Measurements from ENCODE around the gene PDRG1. TPM values are rescaled to one million over a fixed set of nuclear protein-coding genes. Genes with fewer than 3 reads are reported as not detected.
"Not testable (repeated sequence)": the region's sequence is repeated elsewhere in the genome, so short reads cannot be mapped to it uniquely, and the experiment has no call there.

Gene PDRG1
- total RNA-seq, 4 donors from 2014 or later, result 1.2 to 109 (median 9.5) TPM

- intact Hi-C loops (cut with DNase I; ENCODE audit: low total_unique reads), result no loop called here
- no peak for DNase-seq
- Histone ChIP-seq H3K36me3 (no peaks in the 10 kb centered on the region), H3K9me3 (no peaks in the 10 kb centered on the region), H3K27me3 (no peaks in the 10 kb centered on the region), H3K4me3 (no peak overlapping the region), H3K4me1 (no peaks in the 10 kb centered on the region), H3K27ac (no peak overlapping the region)
- TF ChIP-seq, protein P1, sequence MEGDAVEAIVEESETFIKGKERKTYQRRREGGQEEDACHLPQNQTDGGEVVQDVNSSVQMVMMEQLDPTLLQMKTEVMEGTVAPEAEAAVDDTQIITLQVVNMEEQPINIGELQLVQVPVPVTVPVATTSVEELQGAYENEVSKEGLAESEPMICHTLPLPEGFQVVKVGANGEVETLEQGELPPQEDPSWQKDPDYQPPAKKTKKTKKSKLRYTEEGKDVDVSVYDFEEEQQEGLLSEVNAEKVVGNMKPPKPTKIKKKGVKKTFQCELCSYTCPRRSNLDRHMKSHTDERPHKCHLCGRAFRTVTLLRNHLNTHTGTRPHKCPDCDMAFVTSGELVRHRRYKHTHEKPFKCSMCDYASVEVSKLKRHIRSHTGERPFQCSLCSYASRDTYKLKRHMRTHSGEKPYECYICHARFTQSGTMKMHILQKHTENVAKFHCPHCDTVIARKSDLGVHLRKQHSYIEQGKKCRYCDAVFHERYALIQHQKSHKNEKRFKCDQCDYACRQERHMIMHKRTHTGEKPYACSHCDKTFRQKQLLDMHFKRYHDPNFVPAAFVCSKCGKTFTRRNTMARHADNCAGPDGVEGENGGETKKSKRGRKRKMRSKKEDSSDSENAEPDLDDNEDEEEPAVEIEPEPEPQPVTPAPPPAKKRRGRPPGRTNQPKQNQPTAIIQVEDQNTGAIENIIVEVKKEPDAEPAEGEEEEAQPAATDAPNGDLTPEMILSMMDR (IDR thresholded peaks at IDR 0.05), result no peak
- TF ChIP-seq POLR2A (IDR thresholded peaks at IDR 0.05), result no peak
Measured at GRCh38 chr20:31922588-31922987, 29.3 kb downstream of the PDRG1 start.

DNA sequence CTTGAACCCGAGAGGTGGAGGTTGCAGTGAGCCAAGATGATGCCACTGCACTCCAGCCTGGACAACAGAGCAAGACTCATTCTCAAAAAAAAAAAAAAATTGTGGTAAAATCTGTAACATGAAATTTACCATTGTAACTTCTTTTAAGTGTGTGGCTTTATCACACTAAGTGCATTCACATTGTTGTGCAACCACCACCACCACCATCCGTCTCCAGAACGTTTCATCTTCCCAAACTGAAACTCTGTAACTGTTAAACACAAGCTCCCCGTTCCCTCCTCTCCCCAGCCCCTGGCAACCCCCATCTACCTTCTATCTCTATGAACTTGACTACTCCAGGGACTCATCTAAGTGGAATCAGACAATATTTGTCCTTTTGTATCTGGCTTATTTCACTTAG is 29.7 kb downstream of the PDRG1 start:
- no peaks in the 10 kb centered on the region for H3K36me3 ChIP-seq
- H3K4me3 ChIP-seq, result no peak overlapping the region
- no peaks in the 10 kb centered on the region for H3K4me1 ChIP-seq
- intact Hi-C loops (cut with DNase I; ENCODE audit: low total_unique reads), result no loop called here
- no peak overlapping the region for H3K27ac ChIP-seq
- H3K27me3 ChIP-seq, result no peaks in the 10 kb centered on the region
- no peak for DNase-seq
- TF ChIP-seq, protein P1 (IDR thresholded peaks at IDR 0.05), result no peak
- no peak for TF ChIP-seq POLR2A (IDR thresholded peaks at IDR 0.05)
- H3K9me3 ChIP-seq, result no peaks in the 10 kb centered on the region

DNA sequence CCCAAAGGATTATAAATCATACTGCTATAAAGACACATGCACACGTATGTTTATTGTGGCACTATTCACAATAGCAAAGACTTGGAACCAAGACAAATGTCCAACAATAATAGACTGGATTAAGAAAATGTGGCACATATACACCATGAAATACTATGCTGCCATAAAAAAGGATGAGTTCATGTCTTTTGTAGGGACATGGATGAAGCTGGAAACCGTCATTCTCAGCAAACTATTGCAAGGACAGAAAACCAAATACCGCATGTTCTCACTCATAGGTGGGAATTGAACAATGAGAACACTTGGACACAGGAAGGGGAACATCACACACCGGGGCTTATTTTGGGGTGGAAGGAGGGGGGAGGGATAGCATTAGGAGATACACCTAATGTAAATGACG is 30.4 kb downstream of the PDRG1 start:
- intact Hi-C loops (cut with DNase I; ENCODE audit: low total_unique reads); H3K36me3 ChIP-seq; H3K27me3 ChIP-seq; H3K4me3 ChIP-seq; DNase-seq; H3K4me1 ChIP-seq; H3K9me3 ChIP-seq; H3K27ac ChIP-seq: not testable (repeated sequence)

DNA sequence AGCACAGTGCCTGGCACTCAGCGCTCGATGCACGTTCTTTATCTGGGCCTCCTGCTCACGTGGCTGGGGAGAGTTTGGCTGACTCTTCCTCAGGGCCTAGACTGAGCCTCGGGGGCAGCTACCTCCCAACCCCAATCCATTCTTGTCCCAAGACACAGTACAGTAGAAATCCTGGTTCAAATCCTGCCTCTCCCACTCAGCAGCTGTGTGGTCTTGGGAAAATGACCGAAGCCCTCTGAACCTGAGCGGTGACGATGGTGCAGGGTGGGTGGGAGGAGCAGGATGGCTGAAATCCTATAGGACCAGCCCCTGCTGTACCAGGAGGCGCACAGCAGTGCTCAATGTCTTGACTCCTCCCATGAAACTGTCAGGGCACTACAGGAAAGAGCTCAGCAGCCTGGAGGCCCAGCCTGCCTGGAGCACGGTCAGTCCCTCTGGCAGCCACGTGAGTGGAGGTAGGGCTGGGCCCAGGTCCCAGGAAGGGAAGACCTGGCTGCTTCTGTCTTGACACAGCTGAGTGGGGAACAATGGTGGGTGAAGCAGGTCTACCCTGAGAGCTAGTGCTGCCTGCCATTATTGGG is 31.5 kb downstream of the PDRG1 start:
- intact Hi-C loops (cut with DNase I; ENCODE audit: low total_unique reads), result no loop called here
- DNase-seq, result no peak
- H3K36me3 ChIP-seq, result no peaks in the 10 kb centered on the region

GRCh38 chr20:31919410-31920155 is 32.3 kb downstream of the PDRG1 start:
- Histone ChIP-seq H3K4me1 (no peaks in the 10 kb centered on the region), H3K27me3 (no peaks in the 10 kb centered on the region), H3K4me3 (no peak overlapping the region), H3K27ac (no peak overlapping the region), H3K36me3 (no peaks in the 10 kb centered on the region), H3K9me3 (no peaks in the 10 kb centered on the region)
- TF ChIP-seq POLR2A (IDR thresholded peaks at IDR 0.05), result no peak
- TF ChIP-seq, protein P1 (IDR thresholded peaks at IDR 0.05), result no peak
- intact Hi-C loops (cut with DNase I; ENCODE audit: low total_unique reads), result no loop called here
- DNase-seq, result no peak

More for the DNA sequence above, 31.5 kb downstream of the PDRG1 start:
- Histone ChIP-seq H3K27me3 (no peaks in the 10 kb centered on the region), H3K27ac (no peak overlapping the region), H3K4me1 (no peaks in the 10 kb centered on the region), H3K4me3 (no peak overlapping the region), H3K9me3 (no peaks in the 10 kb centered on the region)
- no peak for TF ChIP-seq POLR2A (IDR thresholded peaks at IDR 0.05)
- TF ChIP-seq, protein P1 (IDR thresholded peaks at IDR 0.05), result no peak
